GM12892 (cell line): ENCODE results near the gene JOSD2.

Experiments
- DNase-seq: peaks from one replicate; pipeline ENCODE4 v3.0.0; 2011; ENCODE audit not compliant: insufficient read length
- FAIRE-seq: peaks from 2 replicates; lab custom pipeline; 2011; peaks lifted over from hg19 to GRCh38; lab: Jason Lieb, UNC
- POLR2A ChIP-seq: IDR thresholded peaks from 2 replicates; pipeline ENCODE4 v1.6.1; 2011; ENCODE audit warnings: low read depth, low read length, control low read depth
- POLR2AphosphoS5 ChIP-seq: IDR thresholded peaks from 2 replicates; pipeline ENCODE4 v1.6.1; 2011; ENCODE audit warnings: low read depth, low read length, control low read depth
- TAF1 ChIP-seq: IDR thresholded peaks from 2 replicates; pipeline ENCODE4 v1.6.1; 2011; ENCODE audit warnings: low read depth, mild to moderate bottlenecking, control low read depth, low read length, borderline replicate concordance

The JOSD2 gene

DNA sequence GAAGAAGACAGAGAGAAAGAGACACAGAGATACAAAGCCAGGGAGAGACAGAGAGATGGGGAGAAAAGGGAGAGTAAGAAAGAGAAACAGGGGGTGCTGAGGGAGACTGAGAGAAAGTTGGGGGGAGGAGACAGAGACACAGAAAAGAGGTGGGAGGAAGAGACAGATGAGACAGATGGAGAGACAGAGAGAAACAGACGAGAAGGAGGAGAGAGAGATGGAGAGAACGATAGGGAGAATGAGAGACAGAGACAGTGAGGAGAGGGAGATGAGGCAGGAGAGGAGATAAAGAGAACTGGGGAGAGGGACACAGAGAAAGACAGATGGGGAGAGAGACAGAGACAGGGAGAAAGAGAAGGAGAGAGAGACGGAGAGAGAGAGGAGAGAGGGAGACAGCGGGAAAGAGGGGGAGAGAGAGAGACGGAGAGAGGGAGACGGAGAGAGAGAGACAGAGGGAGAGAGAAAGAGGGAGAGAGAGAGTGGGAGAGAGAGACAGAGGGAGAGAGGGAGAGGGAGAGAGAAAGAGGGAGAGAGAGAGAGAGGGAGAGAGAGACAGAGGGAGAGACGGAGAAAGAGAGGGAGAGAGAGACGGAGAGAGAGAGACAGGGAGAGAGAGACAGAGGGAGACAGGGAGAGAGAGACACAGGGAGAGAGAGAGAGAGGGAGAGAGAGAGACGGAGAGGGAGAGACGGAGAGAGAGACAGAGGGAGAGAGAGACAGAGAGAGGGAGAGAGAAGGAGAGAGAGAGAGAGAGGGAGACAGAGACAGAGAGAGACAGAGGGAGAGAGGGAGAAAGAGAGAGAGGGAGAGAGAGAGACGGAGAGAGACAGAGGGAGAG lies 12.6 kb downstream of the JOSD2 start:
- FAIRE-seq (no peak), DNase-seq (no peak)
- TF ChIP-seq TAF1, result no peak

DNA sequence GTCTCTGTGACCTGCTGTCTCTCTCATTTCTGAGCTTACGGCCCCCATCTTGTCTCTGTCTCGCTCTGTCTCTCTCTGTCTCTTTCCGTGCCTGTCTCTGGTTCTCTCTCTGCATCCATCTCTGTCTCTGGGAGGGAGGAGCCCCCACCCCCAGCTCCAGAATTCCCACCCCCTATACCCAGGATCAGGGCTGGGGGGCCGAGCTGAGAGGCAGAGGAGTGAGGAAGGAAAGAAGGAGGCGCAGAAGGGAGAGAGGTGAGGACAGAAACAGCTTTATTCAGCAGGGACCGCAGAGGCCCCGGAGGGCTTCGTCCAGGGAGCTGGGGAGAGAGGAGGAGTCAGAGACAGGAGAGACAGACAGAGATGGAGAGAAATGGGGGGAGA lies 14.0 kb downstream of the JOSD2 start:
- DNase-seq (no peak), FAIRE-seq (no peak)
- TF ChIP-seq TAF1, result no peak
- TF ChIP-seq POLR2A, result no peak
- TF ChIP-seq POLR2AphosphoS5, result no peak

DNA sequence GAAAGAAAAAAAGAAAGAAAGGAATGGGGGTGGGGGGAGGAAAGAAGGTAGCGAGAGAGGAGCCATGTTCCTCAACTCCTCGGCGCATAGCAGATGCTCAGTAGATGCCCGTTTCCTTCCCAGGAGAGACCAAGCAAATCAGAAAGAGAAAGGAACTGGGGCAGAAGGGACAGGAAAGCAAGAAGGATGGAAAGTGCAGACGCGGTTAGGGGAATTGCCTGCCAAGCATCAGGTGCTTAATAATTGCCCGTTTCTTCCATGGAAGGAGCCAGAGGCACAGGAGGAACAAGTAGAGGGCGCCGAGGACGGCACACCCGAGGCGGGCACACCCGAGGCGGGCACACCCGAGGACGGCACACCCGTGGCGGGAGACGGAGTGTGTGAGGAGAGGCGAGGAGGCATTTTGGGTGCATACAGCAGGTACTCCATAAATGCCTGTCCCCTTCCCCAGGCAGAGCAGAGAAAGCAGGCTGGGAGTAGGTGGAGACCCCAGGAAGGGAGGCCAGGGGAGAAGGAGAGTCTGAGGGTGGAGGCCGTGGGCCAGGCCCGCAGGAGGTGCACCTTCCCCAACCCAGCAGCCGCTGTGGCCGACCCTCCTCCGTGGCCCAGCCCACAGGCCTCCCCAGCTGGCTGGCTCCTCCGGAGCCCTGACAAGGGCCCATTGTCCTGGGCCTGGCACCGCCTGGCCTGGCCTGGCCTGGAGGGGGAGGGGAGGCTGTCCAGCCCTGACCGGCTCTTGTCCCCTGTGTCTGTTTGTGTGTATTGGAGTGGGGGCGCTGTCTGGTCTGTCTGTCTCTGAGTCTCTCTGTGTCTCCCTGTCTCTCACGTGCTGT lies 14.6 kb downstream of the JOSD2 start:
- no peak for DNase-seq
- TF ChIP-seq POLR2AphosphoS5 (no peak), TAF1 (no peak), POLR2A (no peak)
- no peak for FAIRE-seq

- FAIRE-seq (no peak), DNase-seq (no peak)
- TF ChIP-seq TAF1 (no peak), POLR2AphosphoS5 (no peak), POLR2A (no peak)
Observed at GRCh38 chr19:50495020-50495531, 15.9 kb downstream of the JOSD2 start.

- TF ChIP-seq POLR2AphosphoS5 (no peak), POLR2A (no peak), TAF1 (no peak)
- DNase-seq, result no peak
- FAIRE-seq, result no peak
Observed at GRCh38 chr19:50494186-50495019, 16.6 kb downstream of the JOSD2 start.

- DNase-seq (no peak), FAIRE-seq (no peak)
- no peak for TF ChIP-seq POLR2AphosphoS5
- no peak for TF ChIP-seq POLR2A
- no peak for TF ChIP-seq TAF1
Observed at GRCh38 chr19:50493171-50493570, 17.8 kb downstream of the JOSD2 start.

GRCh38 chr19:50492303-50493052 lies 18.5 kb downstream of the JOSD2 start:
- FAIRE-seq (no peak), DNase-seq (no peak)
- TF ChIP-seq TAF1 (no peak), POLR2AphosphoS5 (no peak), POLR2A (no peak)

- FAIRE-seq, result no peak
Observed at GRCh38 chr19:50490991-50491472, 20.0 kb downstream of the JOSD2 start.

DNA sequence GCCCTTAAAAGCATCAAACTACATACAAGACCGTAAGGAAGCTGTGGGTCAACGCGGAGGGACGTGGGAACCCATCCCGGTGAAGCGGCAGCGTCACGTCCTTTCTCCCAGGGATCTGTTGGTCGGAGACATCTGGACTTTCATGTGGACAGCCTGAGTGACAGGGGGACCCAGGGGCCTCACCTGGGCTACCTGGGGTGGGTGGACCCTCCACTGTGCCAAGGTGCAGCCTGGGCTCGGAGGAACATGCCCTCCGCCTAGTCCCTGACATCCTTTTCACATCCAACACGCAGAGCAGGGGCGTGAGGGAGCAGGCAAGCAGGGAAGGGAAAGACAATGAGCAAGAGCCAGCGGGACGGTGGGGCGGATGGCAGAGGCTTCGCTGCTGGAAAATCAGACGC lies 20.6 kb downstream of the JOSD2 start:
- TF ChIP-seq POLR2AphosphoS5 (no peak), TAF1 (no peak), POLR2A (no peak)
- FAIRE-seq, result no peak
- DNase-seq, result no peak

More at GRCh38 chr19:50490991-50491472, 20.0 kb downstream of the JOSD2 start:
- no peak for TF ChIP-seq POLR2AphosphoS5
- TF ChIP-seq POLR2A, result no peak
- no peak for TF ChIP-seq TAF1
- DNase-seq, result no peak

- FAIRE-seq (no peak), DNase-seq (no peak)
- TF ChIP-seq TAF1 (no peak), POLR2AphosphoS5 (no peak), POLR2A (no peak)
Observed at GRCh38 chr19:50489461-50490011, 21.5 kb downstream of the JOSD2 start.
